ENCODE results near the gene ARF6. TPM values are rescaled to one million over a fixed set of nuclear protein-coding genes. Genes with fewer than 3 reads are reported as not detected.

The ARF6 gene
- total and polyA plus RNA-seq, 9 of the 15 experiments (the other 6 are each of a cell fraction or from before 2014, with no cell fraction given): 15.3 to 35.2 (median 24.9) TPM

DNA sequence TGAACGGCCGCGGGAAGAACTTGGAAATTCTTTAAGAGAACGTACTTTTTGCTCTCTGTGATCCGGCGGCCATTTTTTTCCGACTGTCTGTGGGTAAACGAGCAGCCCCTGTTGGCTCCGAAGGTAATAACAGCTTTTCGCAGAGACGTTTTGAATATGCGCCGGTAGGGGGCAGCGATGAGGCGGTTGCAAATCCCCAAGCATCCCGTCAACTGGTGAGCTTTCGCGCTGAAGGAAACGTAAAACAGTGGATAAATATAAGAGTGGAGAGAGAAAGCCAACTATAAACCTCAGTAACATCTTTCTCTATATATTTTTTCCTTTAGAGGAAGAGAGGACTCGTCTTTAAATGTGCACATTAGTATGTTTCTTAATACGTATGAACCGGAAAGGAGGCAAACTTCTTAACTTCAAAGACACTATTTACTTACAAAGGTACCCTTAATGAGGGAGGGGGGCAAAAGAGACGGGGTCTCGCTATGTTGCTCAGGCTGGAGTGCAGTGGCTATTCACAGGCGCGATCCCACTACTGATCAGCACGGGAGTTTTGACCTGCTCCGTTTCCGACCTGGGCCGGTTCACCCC is 30.7 kb upstream of the ARF6 start (continued):
- TF ChIP-seq SIN3A (IDR thresholded peaks at IDR 0.05; ENCODE audit: borderline replicate concordance in 2 of 2, control insufficient read depth in 1 of 2, low read depth in 2 of 2, low read length in 2 of 2): peak in 1 of 2 experiments; percentile 12; a peak in 1 of 4 replicates
- TF ChIP-seq TCF7 (IDR thresholded peaks at IDR 0.05; ENCODE audit: borderline replicate concordance): no peak
- no peak for TF ChIP-seq CEBPG (CRISPR knock-in tag; IDR thresholded peaks at IDR 0.05)
- TF ChIP-seq CEBPG (tag; conservative IDR thresholded peaks at IDR 0.05 in 1 of 2, IDR thresholded peaks at IDR 0.05 in 1 of 2): peak in 1 of 2 experiments; percentile 7; a peak in 1 of 4 replicates
- TF ChIP-seq ZNF384 (IDR thresholded peaks at IDR 0.05; ENCODE audit: low read depth, low read length): peak; percentile 35; the same call in 1 of the 2 replicates
- TF ChIP-seq CREBBP (IDR thresholded peaks at IDR 0.05; ENCODE audit: low read depth, low read length): no peak
- peak; percentile 48; the same call in 1 of the 2 replicates for TF ChIP-seq POLR2AphosphoS5 (IDR thresholded peaks at IDR 0.05; ENCODE audit: control insufficient read depth, insufficient read depth, low read depth, low read length)
- no peak for TF ChIP-seq RAD51 (IDR thresholded peaks at IDR 0.05; ENCODE audit: borderline replicate concordance, low read depth)
- TF ChIP-seq NFYB (IDR thresholded peaks at IDR 0.05; ENCODE audit: extremely low read depth, insufficient read length): no peak
- no peak for TF ChIP-seq MED1 (CRISPR knock-in tag; IDR thresholded peaks at IDR 0.05; ENCODE audit: borderline replicate concordance)
- TF ChIP-seq, protein P1, sequence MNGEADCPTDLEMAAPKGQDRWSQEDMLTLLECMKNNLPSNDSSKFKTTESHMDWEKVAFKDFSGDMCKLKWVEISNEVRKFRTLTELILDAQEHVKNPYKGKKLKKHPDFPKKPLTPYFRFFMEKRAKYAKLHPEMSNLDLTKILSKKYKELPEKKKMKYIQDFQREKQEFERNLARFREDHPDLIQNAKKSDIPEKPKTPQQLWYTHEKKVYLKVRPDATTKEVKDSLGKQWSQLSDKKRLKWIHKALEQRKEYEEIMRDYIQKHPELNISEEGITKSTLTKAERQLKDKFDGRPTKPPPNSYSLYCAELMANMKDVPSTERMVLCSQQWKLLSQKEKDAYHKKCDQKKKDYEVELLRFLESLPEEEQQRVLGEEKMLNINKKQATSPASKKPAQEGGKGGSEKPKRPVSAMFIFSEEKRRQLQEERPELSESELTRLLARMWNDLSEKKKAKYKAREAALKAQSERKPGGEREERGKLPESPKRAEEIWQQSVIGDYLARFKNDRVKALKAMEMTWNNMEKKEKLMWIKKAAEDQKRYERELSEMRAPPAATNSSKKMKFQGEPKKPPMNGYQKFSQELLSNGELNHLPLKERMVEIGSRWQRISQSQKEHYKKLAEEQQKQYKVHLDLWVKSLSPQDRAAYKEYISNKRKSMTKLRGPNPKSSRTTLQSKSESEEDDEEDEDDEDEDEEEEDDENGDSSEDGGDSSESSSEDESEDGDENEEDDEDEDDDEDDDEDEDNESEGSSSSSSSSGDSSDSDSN (IDR thresholded peaks at IDR 0.05; ENCODE audit: borderline replicate concordance in 1 of 2, low read depth in 2 of 2, low read length in 2 of 2): 0 out of 4 replicates have a peak, but pooled peaks of 1 of the 2 experiments have one; percentile 53
- peak; percentile 30; the same call in 1 of the 2 replicates for TF ChIP-seq TEAD4 (IDR thresholded peaks at IDR 0.05; ENCODE audit: low read length)
- no peak for TF ChIP-seq TEAD4 (CRISPR knock-in tag; IDR thresholded peaks at IDR 0.05; ENCODE audit: borderline replicate concordance)
- no peak for TF ChIP-seq ZNF3 (CRISPR knock-in tag; IDR thresholded peaks at IDR 0.05)
- TF ChIP-seq STAG1 (CRISPR knock-in tag; IDR thresholded peaks at IDR 0.05; ENCODE audit: borderline replicate concordance): no peak
- 0 out of 2 replicates have a peak, but pooled peaks have one; percentile 12 for TF ChIP-seq CREB1 (IDR thresholded peaks at IDR 0.05)
- TF ChIP-seq CREB1 (CRISPR knock-in tag; IDR thresholded peaks at IDR 0.05): no peak; the same call in 1 of the 2 replicates
- TF ChIP-seq ZNF184 (CRISPR knock-in tag; IDR thresholded peaks at IDR 0.05): no peak
- TF ChIP-seq, protein P2, sequence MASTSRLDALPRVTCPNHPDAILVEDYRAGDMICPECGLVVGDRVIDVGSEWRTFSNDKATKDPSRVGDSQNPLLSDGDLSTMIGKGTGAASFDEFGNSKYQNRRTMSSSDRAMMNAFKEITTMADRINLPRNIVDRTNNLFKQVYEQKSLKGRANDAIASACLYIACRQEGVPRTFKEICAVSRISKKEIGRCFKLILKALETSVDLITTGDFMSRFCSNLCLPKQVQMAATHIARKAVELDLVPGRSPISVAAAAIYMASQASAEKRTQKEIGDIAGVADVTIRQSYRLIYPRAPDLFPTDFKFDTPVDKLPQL (IDR thresholded peaks at IDR 0.05; ENCODE audit: extremely low read depth, insufficient read length): no peak
- no peak for TF ChIP-seq HIVEP1 (CRISPR knock-in tag; IDR thresholded peaks at IDR 0.05)
- TF ChIP-seq LCOR (CRISPR knock-in tag; IDR thresholded peaks at IDR 0.05): 0 out of 2 replicates have a peak, but pooled peaks have one; percentile 69
- TF ChIP-seq, protein P3, sequence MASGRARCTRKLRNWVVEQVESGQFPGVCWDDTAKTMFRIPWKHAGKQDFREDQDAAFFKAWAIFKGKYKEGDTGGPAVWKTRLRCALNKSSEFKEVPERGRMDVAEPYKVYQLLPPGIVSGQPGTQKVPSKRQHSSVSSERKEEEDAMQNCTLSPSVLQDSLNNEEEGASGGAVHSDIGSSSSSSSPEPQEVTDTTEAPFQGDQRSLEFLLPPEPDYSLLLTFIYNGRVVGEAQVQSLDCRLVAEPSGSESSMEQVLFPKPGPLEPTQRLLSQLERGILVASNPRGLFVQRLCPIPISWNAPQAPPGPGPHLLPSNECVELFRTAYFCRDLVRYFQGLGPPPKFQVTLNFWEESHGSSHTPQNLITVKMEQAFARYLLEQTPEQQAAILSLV (tag; IDR thresholded peaks at IDR 0.05): no peak
- TF ChIP-seq, protein P4, sequence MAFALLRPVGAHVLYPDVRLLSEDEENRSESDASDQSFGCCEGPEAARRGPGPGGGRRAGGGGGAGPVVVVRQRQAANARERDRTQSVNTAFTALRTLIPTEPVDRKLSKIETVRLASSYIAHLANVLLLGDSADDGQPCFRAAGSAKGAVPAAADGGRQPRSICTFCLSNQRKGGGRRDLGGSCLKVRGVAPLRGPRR (CRISPR knock-in tag; IDR thresholded peaks at IDR 0.05): no peak
- peak; percentile 9; the same call in 1 of the 2 replicates for TF ChIP-seq ESRRA (IDR thresholded peaks at IDR 0.05; ENCODE audit: borderline replicate concordance, low read depth)

All from K562 (cell line).